Stromal cell of bone marrow (primary cell): ENCODE measurements around the gene PIK3CA.
"Not testable (repeated sequence)": the region's sequence is repeated elsewhere in the genome, so short reads cannot be mapped to it uniquely, and the experiment has no call there.

Experiments
- DNase-seq: peaks from one replicate; pipeline ENCODE4 v3.0.0-alpha.2; 2012; ENCODE audit warnings: low read depth

PIK3CA gene

DNA sequence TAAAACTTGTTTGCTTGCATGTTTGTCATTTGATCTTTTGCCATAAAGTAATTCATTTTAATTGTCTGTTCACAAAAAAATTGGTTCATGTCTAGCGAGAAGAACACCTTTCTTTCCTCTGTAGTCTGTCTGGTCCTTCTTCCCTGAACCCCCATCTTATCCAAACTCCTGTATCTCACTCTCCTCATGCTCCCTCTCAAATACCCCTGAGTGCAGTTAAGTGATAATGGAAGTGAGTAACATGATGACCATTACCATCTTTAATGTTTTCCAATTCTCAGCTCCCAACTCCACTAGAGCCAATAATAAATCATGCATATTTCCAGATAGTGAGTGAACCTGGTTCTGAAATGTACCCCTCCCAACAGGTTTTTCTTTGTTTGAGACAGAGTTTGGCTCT, 116.9 kb downstream of the PIK3CA start:
- no peak for DNase-seq

DNA sequence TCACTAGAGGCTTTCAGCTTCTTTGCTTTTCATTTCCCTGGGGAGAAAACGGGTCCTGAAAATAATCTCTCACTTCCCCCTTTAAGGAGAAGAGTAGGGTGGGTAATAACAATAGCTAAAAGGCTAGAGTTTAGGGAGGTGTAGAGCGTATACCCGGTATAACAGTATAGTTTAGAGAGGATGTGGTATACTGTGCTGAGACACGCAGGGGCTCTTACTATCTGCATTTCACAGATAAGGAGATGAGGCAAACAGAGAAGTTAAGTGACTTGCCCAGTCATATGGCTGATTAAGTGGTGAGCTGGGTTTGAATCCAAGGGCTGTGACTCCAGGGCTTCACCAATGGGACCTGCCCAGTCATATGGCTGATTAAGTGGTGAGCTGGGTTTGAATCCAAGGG, 117.7 kb downstream of the PIK3CA start:
- no peak for DNase-seq

DNA sequence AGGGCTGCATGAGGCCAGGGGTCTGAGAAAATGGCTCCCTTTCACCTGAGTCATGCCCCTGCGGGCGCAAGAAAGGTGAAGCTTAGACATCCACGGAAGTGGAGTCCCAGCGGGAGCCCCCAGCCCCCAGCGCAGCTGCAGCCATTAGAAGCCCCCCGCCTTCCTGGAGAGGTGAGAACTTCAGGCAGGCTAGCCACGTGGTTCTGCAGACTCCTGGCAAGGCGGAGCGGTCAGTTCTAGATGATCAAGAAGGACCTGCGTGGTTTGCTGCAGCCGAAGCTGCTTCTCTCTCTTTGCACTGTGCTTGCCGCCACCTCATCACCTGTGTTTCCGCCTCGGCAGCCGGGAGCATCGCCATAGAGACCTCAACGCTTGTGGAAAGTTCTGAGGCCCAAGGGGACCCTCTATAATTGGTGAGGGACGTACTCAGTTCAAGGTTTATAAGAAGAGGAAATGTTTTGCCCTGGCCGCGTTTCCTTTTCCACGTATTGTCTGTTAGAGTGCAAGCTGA, 118.6 kb downstream of the PIK3CA start:
- DNase-seq = no peak

- no peak for DNase-seq
Measured at GRCh38 chr3:179268400-179269051, 120.4 kb downstream of the PIK3CA start.

- DNase-seq = no peak
Measured at GRCh38 chr3:179269152-179269707, 121.1 kb downstream of the PIK3CA start.

- no peak for DNase-seq
Measured at GRCh38 chr3:179272385-179272784, 124.2 kb downstream of the PIK3CA start.

- DNase-seq = not testable (repeated sequence)
Measured at GRCh38 chr3:179274434-179274833, 126.3 kb downstream of the PIK3CA start.

DNA sequence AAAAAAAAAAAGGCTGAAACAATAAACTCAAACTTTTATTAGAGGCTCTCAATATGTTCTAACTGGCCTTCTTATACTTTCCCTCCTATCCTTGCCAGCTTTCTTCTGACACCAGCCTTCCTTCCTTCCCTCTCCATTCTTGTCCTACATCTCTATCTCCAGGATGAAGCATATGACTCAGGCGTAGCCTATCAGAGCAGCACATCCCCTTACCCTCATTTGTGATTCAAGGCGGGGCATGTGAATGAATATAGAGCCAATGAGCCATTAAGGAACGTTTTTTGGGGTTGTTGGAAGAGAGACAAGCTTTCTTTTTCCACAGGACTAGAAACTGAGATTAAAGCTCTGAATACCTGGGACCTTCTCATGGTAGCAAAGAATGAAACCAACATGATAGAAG, 127.8 kb downstream of the PIK3CA start:
- DNase-seq = no peak

DNA sequence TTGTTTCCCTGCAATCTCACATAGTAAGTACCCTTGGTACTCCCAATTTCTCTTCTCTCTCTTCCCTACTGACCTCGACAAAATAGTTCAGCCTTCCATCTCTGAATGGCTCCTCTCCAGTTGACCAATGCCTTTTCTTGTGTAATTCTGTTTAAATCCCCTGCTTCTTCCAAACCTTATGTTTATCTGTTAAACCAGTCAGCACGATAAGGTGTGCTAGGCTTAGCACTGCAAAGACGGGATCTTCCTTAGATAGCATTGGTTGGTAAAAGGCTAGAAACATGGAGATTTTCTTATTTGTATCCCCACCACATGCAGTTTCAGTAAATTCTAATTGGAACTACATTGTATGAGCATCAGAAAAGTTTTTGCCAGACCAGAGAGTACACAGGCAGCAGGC, 128.6 kb downstream of the PIK3CA start:
- DNase-seq = no peak

GRCh38 chr3:179278151-179278550, 130.0 kb downstream of the PIK3CA start:
- no peak for DNase-seq

DNA sequence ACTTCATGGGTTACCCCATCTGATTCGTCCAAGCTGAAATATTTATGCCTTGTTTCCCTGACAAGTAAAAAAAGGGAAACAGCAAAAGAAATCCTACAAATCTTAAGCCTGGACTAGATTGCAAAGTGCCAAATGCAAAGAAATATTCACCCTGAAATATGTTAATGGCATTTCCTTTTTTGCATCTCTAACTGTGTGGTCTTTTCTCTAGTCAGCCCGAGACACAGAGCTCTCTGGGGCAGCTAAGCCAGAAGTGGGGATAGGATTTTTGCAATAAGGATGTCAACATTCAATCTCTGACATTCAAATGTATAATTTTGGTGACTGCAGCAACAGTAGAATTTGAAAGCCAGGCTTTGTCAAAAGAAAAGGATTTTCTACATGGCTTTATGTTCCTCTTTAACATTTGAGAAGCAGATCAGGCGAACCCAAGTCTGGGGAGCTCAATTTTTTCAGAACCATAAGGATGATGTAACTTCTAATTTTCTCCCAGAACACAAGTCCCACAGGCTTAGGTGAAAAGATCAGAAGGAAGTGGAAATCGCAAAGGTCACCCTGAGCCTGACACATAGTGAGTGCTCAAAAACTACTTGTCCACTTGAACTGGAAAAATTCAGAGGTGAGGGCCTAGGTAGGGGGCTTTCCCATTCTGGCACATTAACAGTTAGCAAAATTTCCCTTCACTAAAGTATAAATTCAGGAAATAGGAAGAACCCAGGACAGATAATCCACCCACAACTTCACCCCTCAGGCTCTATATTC, 131.0 kb downstream of the PIK3CA start:
- DNase-seq = no peak

GRCh38 chr3:179279837-179280236, 131.7 kb downstream of the PIK3CA start:
- DNase-seq = no peak

- DNase-seq = no peak
Measured at GRCh38 chr3:179281825-179282224, 133.7 kb downstream of the PIK3CA start.

DNA sequence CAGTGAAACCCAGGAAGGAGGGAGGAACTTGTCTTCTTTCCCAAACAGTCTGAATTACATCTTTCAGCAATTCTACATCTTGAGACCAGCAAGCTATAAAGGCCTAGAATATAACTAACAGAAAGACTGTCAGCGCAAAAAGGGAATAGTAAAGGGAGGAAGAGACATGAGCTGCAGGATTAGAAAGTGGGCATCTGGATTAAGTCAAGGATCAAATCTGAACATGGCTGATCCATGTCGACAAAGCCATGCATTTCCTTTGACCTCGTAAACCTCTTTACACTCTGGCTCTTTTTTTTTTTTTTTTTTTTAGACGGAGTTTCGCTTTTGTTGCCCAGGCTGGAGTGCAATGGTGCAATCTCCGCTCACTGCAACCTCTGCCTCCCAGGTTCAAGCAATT, 138.2 kb downstream of the PIK3CA start:
- DNase-seq = no peak

GRCh38 chr3:179288845-179289244, 140.7 kb downstream of the PIK3CA start:
- no peak for DNase-seq

DNA sequence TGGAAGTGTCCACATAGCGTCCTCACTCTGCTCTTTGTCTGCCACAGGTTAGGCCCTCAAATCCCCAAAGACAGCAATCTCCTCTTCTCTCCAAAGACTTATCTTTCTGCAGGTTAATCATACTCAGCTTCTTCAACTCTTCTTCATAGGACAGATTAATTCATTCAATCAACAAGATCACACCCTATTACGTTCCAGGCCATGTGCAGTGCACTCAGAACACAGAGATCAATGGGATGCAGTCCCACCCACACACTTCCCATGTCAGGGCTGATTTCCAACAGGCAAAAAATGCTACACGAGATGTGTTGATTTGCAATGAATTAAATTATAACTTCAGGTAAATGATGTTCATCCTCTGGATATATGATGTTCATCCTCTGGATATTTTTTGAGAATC, 141.1 kb downstream of the PIK3CA start:
- DNase-seq = no peak
